Measurements from ENCODE around the gene TPX2.

DNA sequence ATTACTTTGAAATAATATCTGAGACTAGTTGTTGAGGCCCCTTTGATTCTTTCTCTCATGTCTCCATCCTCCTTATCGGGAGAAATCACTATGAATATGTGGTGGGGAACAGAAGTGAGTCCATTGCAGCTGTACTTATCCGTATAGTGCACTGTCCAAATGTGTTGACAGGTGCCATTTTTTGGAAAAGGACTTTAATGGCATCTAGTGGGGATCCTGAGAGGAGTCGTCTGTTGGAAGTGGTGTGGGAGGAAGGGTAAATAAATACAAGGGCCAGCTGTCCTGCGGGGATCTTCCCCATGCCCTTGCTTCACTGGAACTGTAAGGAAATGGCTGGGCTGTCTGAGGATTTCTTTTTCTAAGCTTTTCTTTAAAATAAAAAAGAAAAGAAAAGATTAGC is 19.4 kb downstream of the TPX2 start:
- TF ChIP-seq GATA2 (IDR thresholded peaks at IDR 0.05; ENCODE audit: insufficient read depth, insufficient read length, low read depth, low read length) (no peak), POLR2A (IDR thresholded peaks at IDR 0.05; ENCODE audit: low read depth, low read length) (no peak), POLR2AphosphoS5 (IDR thresholded peaks at IDR 0.05; ENCODE audit: insufficient read depth, low read depth, low read length) (no peak), EZH2 (IDR thresholded peaks at IDR 0.05; ENCODE audit: borderline replicate concordance, low read depth, low read length, severe bottlenecking) (no peak)
- TF ChIP-seq, protein P1, sequence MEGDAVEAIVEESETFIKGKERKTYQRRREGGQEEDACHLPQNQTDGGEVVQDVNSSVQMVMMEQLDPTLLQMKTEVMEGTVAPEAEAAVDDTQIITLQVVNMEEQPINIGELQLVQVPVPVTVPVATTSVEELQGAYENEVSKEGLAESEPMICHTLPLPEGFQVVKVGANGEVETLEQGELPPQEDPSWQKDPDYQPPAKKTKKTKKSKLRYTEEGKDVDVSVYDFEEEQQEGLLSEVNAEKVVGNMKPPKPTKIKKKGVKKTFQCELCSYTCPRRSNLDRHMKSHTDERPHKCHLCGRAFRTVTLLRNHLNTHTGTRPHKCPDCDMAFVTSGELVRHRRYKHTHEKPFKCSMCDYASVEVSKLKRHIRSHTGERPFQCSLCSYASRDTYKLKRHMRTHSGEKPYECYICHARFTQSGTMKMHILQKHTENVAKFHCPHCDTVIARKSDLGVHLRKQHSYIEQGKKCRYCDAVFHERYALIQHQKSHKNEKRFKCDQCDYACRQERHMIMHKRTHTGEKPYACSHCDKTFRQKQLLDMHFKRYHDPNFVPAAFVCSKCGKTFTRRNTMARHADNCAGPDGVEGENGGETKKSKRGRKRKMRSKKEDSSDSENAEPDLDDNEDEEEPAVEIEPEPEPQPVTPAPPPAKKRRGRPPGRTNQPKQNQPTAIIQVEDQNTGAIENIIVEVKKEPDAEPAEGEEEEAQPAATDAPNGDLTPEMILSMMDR (IDR thresholded peaks at IDR 0.05; ENCODE audit: extremely low read depth in 1 of 2, insufficient read depth in 1 of 2, low read depth in 1 of 2, low read length in 2 of 2) = no peak

Measured in endothelial cell of umbilical vein (primary cell).